DMS114 treated with DMSO at 0.1 percent for 48 hours (cell line): Measurements from ENCODE around the gene DDX31.

Experiments used
- DNase-seq: peaks from one replicate; lab custom pipeline; 2025; ENCODE audit not compliant: unreplicated experiment; lab: John Stamatoyannopoulos, UW

Gene DDX31

GRCh38 chr9:132673355-132673754, 3.6 kb upstream of the DDX31 start:
- DNase-seq = peak; percentile 25

- DNase-seq = no peak
Measured at GRCh38 chr9:132672413-132672690, 2.6 kb upstream of the DDX31 start.

DNA sequence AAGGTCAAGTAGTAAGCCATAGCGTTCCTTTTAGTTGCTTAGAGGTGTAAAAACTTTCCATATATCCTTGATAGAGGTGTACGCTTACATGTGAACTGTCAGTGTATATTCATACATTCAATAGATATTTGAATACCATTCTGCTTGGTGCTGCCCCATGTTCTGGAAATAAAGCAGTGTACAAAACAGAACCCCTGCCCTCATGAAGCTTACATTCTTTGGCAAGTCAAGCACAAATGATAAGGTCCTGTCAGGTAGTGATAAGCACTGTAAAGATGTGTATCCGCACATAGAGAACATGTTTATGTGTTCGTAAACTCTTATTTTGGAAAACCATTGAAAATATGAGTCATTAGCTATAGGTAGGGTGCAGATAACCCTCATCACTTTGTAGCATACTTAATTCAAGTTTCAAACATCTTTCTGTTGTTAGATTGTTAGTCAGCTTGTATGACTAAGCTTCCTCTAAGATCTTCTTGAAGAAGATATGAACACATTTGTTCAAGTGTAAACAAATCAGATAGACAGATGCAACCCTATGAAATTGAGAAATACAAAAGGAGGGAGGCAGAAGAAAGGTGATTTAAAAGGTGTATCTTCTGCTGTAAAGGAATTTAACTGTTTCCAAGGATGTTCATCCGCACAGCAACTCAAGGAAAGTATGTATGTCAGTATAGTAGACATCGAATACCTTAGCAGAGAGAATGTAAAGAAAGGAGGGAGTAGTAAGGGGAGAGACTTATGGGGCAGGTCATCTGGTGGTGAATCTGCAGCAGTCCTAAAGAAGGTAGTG, 2.0 kb upstream of the DDX31 start:
- DNase-seq = no peak

- DNase-seq = no peak
Measured at GRCh38 chr9:132670457-132671391, 941 bp upstream of the DDX31 start, which contains the start of gene GTF3C4. Gene GTF3C4 (plus strand): TSS chr9:132670464. CDS start chr9:132670599, 135 bp downstream.

- no peak for DNase-seq
Measured at GRCh38 chr9:132669319-132669697, 475 bp downstream of the DDX31 start.

GRCh38 chr9:132663851-132664250, 5.9 kb downstream of the DDX31 start:
- DNase-seq = no peak

DNA sequence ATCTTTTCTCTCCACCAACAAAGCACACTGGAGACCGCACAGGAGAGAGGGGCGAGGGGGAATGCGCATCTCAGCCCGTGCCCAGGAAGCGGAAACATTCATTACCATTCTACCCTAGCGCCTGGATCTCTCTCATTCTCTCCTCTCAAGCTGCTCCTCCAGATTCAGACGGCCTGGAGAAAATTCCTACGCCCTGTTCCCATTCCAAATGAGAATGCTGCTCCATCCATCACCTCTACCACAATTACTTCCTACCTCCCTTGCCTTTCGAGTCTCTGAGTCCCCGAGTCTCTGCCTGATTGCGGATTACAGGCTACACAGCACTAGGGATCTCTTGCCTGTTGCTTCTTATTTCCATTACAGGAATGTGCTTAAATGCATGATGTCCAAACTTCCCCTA, 6.7 kb downstream of the DDX31 start:
- no peak for DNase-seq

DNA sequence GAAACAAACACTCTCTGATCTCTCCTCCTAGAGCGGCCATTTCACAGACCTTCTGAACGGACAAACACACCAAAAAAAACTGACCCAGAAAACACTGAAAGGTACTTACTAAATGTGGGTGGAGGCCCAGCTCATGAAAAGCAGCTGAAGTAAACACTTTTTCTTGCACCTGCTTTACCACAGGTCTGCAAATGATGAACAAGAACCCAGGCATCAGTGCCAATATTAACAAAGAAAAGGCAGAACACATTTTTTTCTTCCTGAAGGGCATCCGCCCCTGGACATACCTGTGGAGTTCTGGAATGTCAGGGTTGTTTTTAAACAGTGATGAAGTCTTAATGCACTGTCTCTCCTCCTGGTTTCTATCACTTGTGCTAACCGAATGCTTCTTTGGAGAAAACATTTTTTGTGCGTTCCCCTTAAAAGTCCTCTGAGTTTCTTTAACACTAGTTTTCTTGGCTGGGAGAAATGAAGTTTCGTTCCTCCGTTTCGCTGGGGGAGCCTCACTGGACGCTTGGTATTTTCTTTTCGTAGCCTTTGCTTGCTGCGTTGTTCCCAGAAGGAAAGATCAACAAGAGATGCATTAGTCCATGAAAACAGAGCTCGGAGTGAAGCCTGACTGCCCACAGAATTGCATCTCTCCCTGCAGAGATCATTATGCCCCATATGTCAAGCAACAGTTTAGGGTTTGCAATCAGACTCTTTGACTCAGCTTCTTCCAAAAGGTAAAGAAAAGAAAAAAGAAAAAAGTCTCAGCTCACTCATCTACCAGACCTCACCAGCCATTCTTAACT, 7.4 kb downstream of the DDX31 start:
- DNase-seq = no peak

DNA sequence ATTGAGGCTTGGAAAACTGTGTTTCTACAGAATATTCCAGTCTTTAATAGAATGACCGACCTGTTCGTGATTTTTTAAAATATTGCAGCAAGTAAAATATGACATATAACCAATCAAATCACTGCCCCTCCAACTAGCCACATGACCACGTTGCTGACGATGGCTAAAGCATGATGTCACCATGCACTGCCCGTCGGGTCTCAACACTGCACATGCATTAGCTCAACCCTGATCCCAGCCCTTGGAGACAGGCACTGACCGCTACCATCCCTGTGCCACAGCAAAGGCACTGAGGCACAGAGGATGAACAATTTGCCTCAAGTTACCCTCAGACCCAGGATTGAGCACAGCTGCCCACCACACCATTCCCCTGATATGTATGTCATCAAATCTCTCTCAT, 13.5 kb downstream of the DDX31 start:
- no peak for DNase-seq

DNA sequence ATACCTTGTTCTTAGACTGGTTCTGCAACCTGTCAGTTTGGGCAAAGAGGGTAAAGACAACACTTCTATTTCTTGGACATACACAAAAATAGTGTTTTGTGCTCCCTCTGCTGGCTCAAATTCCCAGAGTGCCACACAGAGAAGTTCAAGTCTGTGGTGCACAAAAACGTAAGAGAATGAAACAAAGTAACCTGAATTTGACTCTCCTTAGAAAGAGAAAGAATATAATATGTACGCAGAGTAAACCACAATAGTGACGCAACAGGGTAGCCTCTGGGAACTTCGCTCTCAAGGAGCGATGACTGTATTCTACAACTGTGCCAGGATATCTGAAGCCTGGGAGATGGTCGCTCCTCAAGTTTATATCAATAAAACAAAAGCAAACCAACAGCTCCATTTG, 18.5 kb downstream of the DDX31 start:
- no peak for DNase-seq

- DNase-seq = no peak
Measured at GRCh38 chr9:132648685-132649084, 21.1 kb downstream of the DDX31 start.

- no peak for DNase-seq
Measured at GRCh38 chr9:132648283-132648682, 21.5 kb downstream of the DDX31 start.

GRCh38 chr9:132647806-132648205, 22.0 kb downstream of the DDX31 start:
- no peak for DNase-seq

- no peak for DNase-seq
Measured at GRCh38 chr9:132647355-132647754, 22.4 kb downstream of the DDX31 start.

DNA sequence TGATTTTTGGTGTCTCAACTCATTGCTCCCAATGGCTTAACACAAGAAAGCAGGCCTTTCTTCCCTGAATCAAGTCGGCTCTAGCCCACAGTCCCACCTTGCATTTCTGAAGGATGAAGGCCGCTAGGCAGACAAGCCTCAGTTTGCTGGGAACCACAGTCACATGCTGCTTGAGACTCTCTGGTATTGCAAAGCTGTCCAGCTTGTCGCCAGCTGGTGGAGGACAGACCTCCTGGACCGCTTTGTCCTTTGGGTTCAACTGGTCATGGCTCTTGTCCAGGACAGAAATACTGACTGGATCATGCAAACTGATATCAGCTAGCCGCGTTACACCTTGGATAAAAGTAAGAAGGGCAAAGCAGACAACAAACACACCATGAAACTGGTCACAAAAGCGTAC, 23.1 kb downstream of the DDX31 start:
- DNase-seq = no peak

- DNase-seq = no peak
Measured at GRCh38 chr9:132645711-132646110, 24.1 kb downstream of the DDX31 start.

GRCh38 chr9:132645306-132645705, 24.5 kb downstream of the DDX31 start:
- DNase-seq = no peak

DNA sequence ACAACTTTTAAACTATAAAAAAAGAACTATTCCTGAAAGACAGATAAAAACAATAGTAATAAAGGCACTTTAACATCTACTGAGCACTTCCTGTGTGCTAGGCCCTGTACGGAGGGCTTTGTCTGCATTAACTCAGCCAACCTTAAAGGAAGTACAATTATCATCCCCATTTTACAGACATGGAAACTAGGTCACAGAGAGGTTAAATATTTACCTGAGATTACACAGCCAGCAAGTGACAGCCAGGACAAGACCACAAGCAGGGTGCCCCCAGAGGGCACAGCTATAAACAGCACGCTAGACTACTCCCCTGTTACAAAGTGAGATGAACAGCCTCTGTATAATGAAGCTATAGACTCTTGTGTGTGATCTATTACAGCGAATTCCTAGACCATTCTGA, 25.5 kb downstream of the DDX31 start:
- DNase-seq = no peak

DNA sequence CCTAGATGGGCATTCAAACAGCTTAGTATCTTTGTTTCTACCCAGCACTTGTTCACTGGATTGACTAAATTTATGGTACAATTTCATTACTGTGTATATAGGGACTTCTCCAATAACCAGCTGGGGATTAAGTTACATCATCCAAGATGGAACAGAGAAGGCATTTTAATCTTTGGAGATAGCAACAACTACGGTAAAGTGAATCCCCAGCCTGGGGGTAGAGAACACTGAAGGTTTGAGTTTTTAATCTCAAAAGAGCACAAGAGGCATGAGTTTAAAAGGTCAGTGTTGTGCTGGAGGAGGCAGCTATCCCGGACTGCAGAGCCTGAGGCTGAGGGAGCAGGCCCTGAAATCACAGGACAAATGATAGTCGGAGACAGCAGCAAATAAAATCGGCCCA, 28.6 kb downstream of the DDX31 start:
- no peak for DNase-seq

GRCh38 chr9:132639322-132639721, 30.5 kb downstream of the DDX31 start:
- no peak for DNase-seq

GRCh38 chr9:132638240-132638639, 31.5 kb downstream of the DDX31 start:
- DNase-seq = no peak

DNA sequence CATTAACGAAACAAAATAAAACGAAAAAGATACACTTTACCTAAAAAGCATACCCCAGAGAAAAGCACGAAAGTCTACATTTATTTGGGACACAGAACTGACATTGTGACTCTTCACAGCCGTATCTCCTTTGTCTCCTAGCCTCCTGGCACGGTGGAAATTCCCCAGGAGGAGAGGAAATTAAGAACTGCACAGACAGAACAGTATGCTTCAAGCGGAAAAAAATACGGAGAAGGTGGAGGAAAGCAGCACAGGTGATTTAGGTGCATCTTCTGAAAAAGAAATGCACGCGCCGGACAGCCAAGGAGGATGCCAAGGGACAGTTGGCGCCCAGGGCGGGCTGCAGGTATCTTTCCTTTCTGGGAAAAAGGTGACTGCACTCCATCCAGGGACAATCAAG, 32.0 kb downstream of the DDX31 start:
- DNase-seq = no peak
